GM12878 (cell line): ENCODE measurements around the gene PCK1.

Experiments used
- EZH2 ChIP-seq: IDR thresholded peaks from 2 replicates; pipeline ENCODE4 v1.6.1; 2012; ENCODE audit warnings: low read depth, mild to moderate bottlenecking, control low read depth, inconsistent platforms, low read length, borderline replicate concordance; ENCODE audit not compliant: control insufficient read depth
- HDAC6 ChIP-seq: fragments of 200-600 bp; sonication (generic); IDR thresholded peaks from one replicate; pipeline ENCODE4 v1.8.0; 2017; ENCODE audit warnings: antibody characterized with exemption; ENCODE audit not compliant: unreplicated experiment
- RCOR1 ChIP-seq: conservative IDR thresholded peaks from 2 replicates; pipeline ENCODE4 v1.6.1; 2012; ENCODE audit warnings: low read depth, low read length, improper control_type of control experiment
- SRF ChIP-seq, 2 experiments: IDR thresholded peaks; 2 replicates each; pipeline ENCODE4 v1.6.1; 2011; ENCODE audit warnings: low read depth in 2 of 2, low read length in 2 of 2, mild to moderate bottlenecking in 1 of 2, moderate library complexity in 1 of 2
- USF2 ChIP-seq: IDR thresholded peaks from 2 replicates; pipeline ENCODE4 v1.6.1; 2011; ENCODE audit warnings: low read depth, low read length, improper control_type of control experiment, borderline replicate concordance
- ZNF622 ChIP-seq: fragments of 450-650 bp; IDR thresholded peaks from 2 replicates; pipeline ENCODE4 v1.6.1; 2017; ENCODE audit warnings: mild to moderate bottlenecking, inconsistent platforms
- TF ChIP-seq, protein P1 (sequence below): fragments of 450-650 bp; IDR thresholded peaks from 2 replicates; pipeline ENCODE4 v1.6.1; 2017; ENCODE audit warnings: mild to moderate bottlenecking, moderate library complexity

GRCh38 chr20:57529810-57530209 lies 31.1 kb upstream of the PCK1 start:
- TF ChIP-seq RCOR1 (no peak), EZH2 (no peak), ZNF622 (no peak), SRF (IDR thresholded peaks at IDR 0.05; ENCODE audit: low read depth in 2 of 2, low read length in 2 of 2) (no peak), HDAC6 (no peak), USF2 (no peak)
- TF ChIP-seq, protein P1, sequence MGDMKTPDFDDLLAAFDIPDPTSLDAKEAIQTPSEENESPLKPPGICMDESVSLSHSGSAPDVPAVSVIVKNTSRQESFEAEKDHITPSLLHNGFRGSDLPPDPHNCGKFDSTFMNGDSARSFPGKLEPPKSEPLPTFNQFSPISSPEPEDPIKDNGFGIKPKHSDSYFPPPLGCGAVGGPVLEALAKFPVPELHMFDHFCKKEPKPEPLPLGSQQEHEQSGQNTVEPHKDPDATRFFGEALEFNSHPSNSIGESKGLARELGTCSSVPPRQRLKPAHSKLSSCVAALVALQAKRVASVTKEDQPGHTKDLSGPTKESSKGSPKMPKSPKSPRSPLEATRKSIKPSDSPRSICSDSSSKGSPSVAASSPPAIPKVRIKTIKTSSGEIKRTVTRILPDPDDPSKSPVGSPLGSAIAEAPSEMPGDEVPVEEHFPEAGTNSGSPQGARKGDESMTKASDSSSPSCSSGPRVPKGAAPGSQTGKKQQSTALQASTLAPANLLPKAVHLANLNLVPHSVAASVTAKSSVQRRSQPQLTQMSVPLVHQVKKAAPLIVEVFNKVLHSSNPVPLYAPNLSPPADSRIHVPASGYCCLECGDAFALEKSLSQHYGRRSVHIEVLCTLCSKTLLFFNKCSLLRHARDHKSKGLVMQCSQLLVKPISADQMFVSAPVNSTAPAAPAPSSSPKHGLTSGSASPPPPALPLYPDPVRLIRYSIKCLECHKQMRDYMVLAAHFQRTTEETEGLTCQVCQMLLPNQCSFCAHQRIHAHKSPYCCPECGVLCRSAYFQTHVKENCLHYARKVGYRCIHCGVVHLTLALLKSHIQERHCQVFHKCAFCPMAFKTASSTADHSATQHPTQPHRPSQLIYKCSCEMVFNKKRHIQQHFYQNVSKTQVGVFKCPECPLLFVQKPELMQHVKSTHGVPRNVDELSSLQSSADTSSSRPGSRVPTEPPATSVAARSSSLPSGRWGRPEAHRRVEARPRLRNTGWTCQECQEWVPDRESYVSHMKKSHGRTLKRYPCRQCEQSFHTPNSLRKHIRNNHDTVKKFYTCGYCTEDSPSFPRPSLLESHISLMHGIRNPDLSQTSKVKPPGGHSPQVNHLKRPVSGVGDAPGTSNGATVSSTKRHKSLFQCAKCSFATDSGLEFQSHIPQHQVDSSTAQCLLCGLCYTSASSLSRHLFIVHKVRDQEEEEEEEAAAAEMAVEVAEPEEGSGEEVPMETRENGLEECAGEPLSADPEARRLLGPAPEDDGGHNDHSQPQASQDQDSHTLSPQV = no peak
